OCI-LY1 (cell line): Measurements from ENCODE around the gene LINS1.

Experiments used
- CTCF ChIP-seq: fragments of 200-600 bp; sonication (generic), shearing (Covaris generic); IDR thresholded peaks from 2 replicates; pipeline ENCODE4 v1.5.1; 2017; ENCODE audit warnings: mild to moderate bottlenecking, antibody characterized with exemption, low read length, moderate library complexity, mixed read lengths
- EZH2 ChIP-seq: fragments of 200-600 bp; sonication (generic), shearing (Covaris generic); IDR thresholded peaks from 2 replicates; pipeline ENCODE4 v1.8.0; 2017; ENCODE audit warnings: borderline replicate concordance, mixed run types, mild to moderate bottlenecking, antibody characterized with exemption, low read length, moderate library complexity, mixed read lengths

- TF ChIP-seq CTCF = no peak
- TF ChIP-seq EZH2 = no peak
These were observed 28.5 kb downstream of the LINS1 start for GRCh38 chr15:100573526-100573925.
